Gastrocnemius medialis (tissue), 4 donors: ENCODE measurements around the gene LBHD2. TPM values are rescaled to one million over a fixed set of nuclear protein-coding genes. Genes with fewer than 3 reads are reported as not detected.

Experiments
- ATAC-seq, 2 donors: fragments of 150-250 bp; one replicate each; pipeline ENCODE4 v1.9.1; 2016
- DNase-seq, 2 donors: peaks; one replicate each; pipeline ENCODE4 v3.0.0-alpha.2; 2019
- H3K27ac ChIP-seq, 4 donors: fragments of 200-600 bp; sonication (generic); 1 replicate in 1 of 4; 2 replicates in 3 of 4; pipeline ENCODE4 v1.5.1; 2016 to 2018; ENCODE audit warnings: mild to moderate bottlenecking in 2 of 4, moderate library complexity in 1 of 4
- H3K27me3 ChIP-seq, 3 donors: fragments of 200-600 bp; sonication (generic) in 2 of 3; 1 replicate in 1 of 3; 2 replicates in 2 of 3; pipeline versions ENCODE4 v1.5.1 to v1.6.0; 2016 to 2019; ENCODE audit warnings: mild to moderate bottlenecking in 1 of 3, moderate library complexity in 1 of 3
- H3K36me3 ChIP-seq, 2 donors: fragments of 200-600 bp; sonication (generic) in 1 of 2; one replicate each; pipeline ENCODE4 v1.5.1; 2017 to 2018
- H3K4me1 ChIP-seq, 2 donors: fragments of 200-600 bp; sonication (generic) in 1 of 2; one replicate each; pipeline ENCODE4 v1.5.1; 2016 to 2017; ENCODE audit warnings: mild to moderate bottlenecking in 2 of 2
- H3K4me3 ChIP-seq, 4 donors: fragments of 200-600 bp; sonication (generic) in 3 of 4; 1 replicate in 1 of 4; 2 replicates in 3 of 4; pipeline ENCODE4 v1.5.1; 2016 to 2019; ENCODE audit warnings: mild to moderate bottlenecking in 2 of 4
- H3K9me3 ChIP-seq, 3 donors: fragments of 200-600 bp; sonication (generic) in 2 of 3; 1 replicate in 1 of 3; 2 replicates in 2 of 3; pipeline ENCODE4 v1.5.1; 2016 to 2019
- POLR2A ChIP-seq, 2 donors: fragments of 450-650 bp; IDR thresholded peaks; one replicate each; pipeline ENCODE4 v1.6.1; 2017; ENCODE audit warnings: antibody characterized with exemption in 2 of 2, mild to moderate bottlenecking in 2 of 2, moderate library complexity in 2 of 2
- in situ Hi-C, 4 donors: fragments of 200-750 bp; cut with MboI; loops; one replicate each; pipeline versions ENCODE4 v1.15.0 to v1.8.0; 2017; ENCODE audit warnings: low sequenced_read_pairs in 4 of 4
- intact Hi-C: fragments of 100-400 bp; cut with DNase I; formaldehyde crosslinking; loops from one replicate; pipeline ENCODE4 v1.15.1; 2023; ENCODE audit warnings: low total_unique reads
- total RNA-seq, 4 donors: library from RNA; depleted of rRNA; stranded (reverse); fragments of >200 nt; gene quantifications; one replicate each; pipeline versions ENCODE4 v1.1.0 to v1.2.3, GENCODE V29; 2016
- TF ChIP-seq, protein P1 (sequence below), 5 experiments: fragments of 450-650 bp in 3 of 5; fragments of 200-600 bp in 2 of 5; sonication (generic) in 2 of 5; IDR thresholded peaks in 4 of 5; conservative IDR thresholded peaks in 1 of 5; 1 replicate in 4 of 5; 2 replicates in 1 of 5; pipeline ENCODE4 v1.5.1; 2016 to 2019; ENCODE audit warnings: antibody characterized with exemption in 5 of 5, mild to moderate bottlenecking in 3 of 5, moderate library complexity in 3 of 5

LBHD2 gene
- total RNA-seq, 4 donors from 2014 or later = not detected

GRCh38 chr14:103138301-103139131, 54.5 kb downstream of the LBHD2 start:
- no peaks in the 10 kb centered on the region for H3K27me3 ChIP-seq
- H3K36me3 ChIP-seq = peaks cover 0 to 16% of the 10 kb centered on the region in 2 donors
- no peaks in the 10 kb centered on the region for H3K9me3 ChIP-seq
- peaks cover 2 to 7% of the 10 kb centered on the region in 2 donors for H3K4me1 ChIP-seq
- H3K4me3 ChIP-seq = peak overlapping the region in 2 of 4 donors; percentile 22 to 35
- no peak for TF ChIP-seq POLR2A (IDR thresholded peaks at IDR 0.05)
- TF ChIP-seq, protein P1, sequence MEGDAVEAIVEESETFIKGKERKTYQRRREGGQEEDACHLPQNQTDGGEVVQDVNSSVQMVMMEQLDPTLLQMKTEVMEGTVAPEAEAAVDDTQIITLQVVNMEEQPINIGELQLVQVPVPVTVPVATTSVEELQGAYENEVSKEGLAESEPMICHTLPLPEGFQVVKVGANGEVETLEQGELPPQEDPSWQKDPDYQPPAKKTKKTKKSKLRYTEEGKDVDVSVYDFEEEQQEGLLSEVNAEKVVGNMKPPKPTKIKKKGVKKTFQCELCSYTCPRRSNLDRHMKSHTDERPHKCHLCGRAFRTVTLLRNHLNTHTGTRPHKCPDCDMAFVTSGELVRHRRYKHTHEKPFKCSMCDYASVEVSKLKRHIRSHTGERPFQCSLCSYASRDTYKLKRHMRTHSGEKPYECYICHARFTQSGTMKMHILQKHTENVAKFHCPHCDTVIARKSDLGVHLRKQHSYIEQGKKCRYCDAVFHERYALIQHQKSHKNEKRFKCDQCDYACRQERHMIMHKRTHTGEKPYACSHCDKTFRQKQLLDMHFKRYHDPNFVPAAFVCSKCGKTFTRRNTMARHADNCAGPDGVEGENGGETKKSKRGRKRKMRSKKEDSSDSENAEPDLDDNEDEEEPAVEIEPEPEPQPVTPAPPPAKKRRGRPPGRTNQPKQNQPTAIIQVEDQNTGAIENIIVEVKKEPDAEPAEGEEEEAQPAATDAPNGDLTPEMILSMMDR (IDR thresholded peaks at IDR 0.05 in 4 of 5, conservative IDR thresholded peaks at IDR 0.05 in 1 of 5) = no peak
- no peak for DNase-seq
- in situ Hi-C loops (no loop called here), intact Hi-C loops (no loop called here)
- peak overlapping the region in 2 of 4 donors; percentile 74 to 83 for H3K27ac ChIP-seq
- ATAC-seq = no peak

GRCh38 chr14:103139132-103140025, 55.4 kb downstream of the LBHD2 start:
- intact Hi-C loops = no loop called here
- H3K27me3 ChIP-seq = no peaks in the 10 kb centered on the region
- H3K4me3 ChIP-seq = peak overlapping the region in 2 of 4 donors; percentile 22 to 35
- DNase-seq (no peak), ATAC-seq (no peak)
- no peaks in the 10 kb centered on the region for H3K9me3 ChIP-seq
- peaks cover 2 to 7% of the 10 kb centered on the region in 2 donors for H3K4me1 ChIP-seq
- in situ Hi-C loops = no loop called here
- TF ChIP-seq, protein P1 (IDR thresholded peaks at IDR 0.05 in 4 of 5, conservative IDR thresholded peaks at IDR 0.05 in 1 of 5) = no peak
- no peak for TF ChIP-seq POLR2A (IDR thresholded peaks at IDR 0.05)
- H3K27ac ChIP-seq = no peak overlapping the region
- H3K36me3 ChIP-seq = peaks cover 0 to 10% of the 10 kb centered on the region in 2 donors

Other genes with a start within 250 kb of the LBHD2 start
- 1 to 10 TPM in 1 of 4 donors, under 1 TPM in 1, not detected in 2; 0.42 to 4.3 TPM for gene AMN, start 161.5 kb upstream of the LBHD2 start, total RNA-seq
- 10 to 100 TPM; 30.0 to 64.3 (median 32.6) TPM for gene CDC42BPB, start 26.7 kb upstream of the LBHD2 start, total RNA-seq
- gene EXOC3L4, start 10.5 kb downstream of the LBHD2 start, total RNA-seq = 1 to 10 TPM in 1 of 4 donors, under 1 TPM in 1, not detected in 2; 0.35 to 2.4 TPM
- 10 to 100 TPM; 14.8 to 72.9 (median 22.3) TPM for gene TNFAIP2, start 39.3 kb downstream of the LBHD2 start, total RNA-seq